Pancreas (tissue), 10 donors: ENCODE data around the gene RAB3GAP2. TPM values are rescaled to one million over a fixed set of nuclear protein-coding genes. Genes with fewer than 3 reads are reported as not detected.
"Not testable (repeated sequence)": the region's sequence is repeated elsewhere in the genome, so short reads cannot be mapped to it uniquely, and the experiment has no call there.

ENCODE experiments used
- ATAC-seq, 4 donors: fragments of 200-7000 bp; cut with Tn5 transposase; one replicate each; pipeline versions ENCODE4 v1.8.0 to v1.9.1; 2020; ENCODE audit warnings: mild to moderate bottlenecking in 4 of 4, moderate library complexity in 4 of 4
- DNase-seq, 6 donors: peaks; one replicate each; pipeline ENCODE4 v3.0.0-alpha.2; 2020
- FAIRE-seq: peaks from 2 replicates; lab custom pipeline; 2012; peaks lifted over from hg19 to GRCh38; lab: Jason Lieb, UNC
- H3K27ac ChIP-seq, 4 donors: fragments of 200-600 bp; sonication (generic); 1 replicate in 3 of 4; 2 replicates in 1 of 4; pipeline versions ENCODE4 v1.5.0 to v1.8.0; 2020
- H3K27me3 ChIP-seq, 4 donors: fragments of 200-600 bp; one replicate each; pipeline ENCODE4 v1.8.0; 2021
- H3K36me3 ChIP-seq, 3 donors: fragments of 200-600 bp; sonication (generic) in 1 of 3; one replicate each; pipeline versions ENCODE4 v1.5.0 to v1.8.0; 2020 to 2021
- H3K4me1 ChIP-seq, 3 donors: fragments of 200-600 bp; one replicate each; pipeline ENCODE4 v1.8.0; 2021
- H3K4me3 ChIP-seq, 4 donors: fragments of 200-600 bp; sonication (generic) in 2 of 4; one replicate each; pipeline versions ENCODE4 v1.5.0 to v1.8.0; 2020 to 2021
- H3K9me3 ChIP-seq, 4 donors: fragments of 200-600 bp; one replicate each; pipeline ENCODE4 v1.8.0; 2021
- CTCF ChIP-seq, 4 donors: fragments of 200-600 bp; sonication (generic) in 3 of 4; IDR thresholded peaks; one replicate each; pipeline versions ENCODE4 v1.5.0 to v1.8.0; 2021; ENCODE audit warnings: antibody characterized with exemption in 4 of 4
- WGBS, 2 donors: extraction: QIAGEN DNeasy Blood & Tissue Kit; methylation state at CpG; one replicate each; pipeline ENCODE4 v1.1.7; 2013; 5-methylcytosine and 5-hydroxymethylcytosine counted together
- intact Hi-C, 3 donors: fragments of 100-400 bp; cut with DNase I; formaldehyde crosslinking; loops; one replicate each; pipeline versions ENCODE4 v1.11.1 to v1.14.2; 2022
- polyA plus RNA-seq, 2 donors: library from polyadenylated mRNA; stranded (reverse); fragments of 200-250 nt; gene quantifications; one replicate each; pipeline ENCODE4 v1.2.3, GENCODE V29; 2013
- total RNA-seq, 6 donors: library from RNA; stranded (reverse); fragmentation: NEBNext Ultra II Directional in 4 of 6; extraction: Animal tissue kit (Norgen Biotek cat#: 25700) in 4 of 6; gene quantifications; one replicate each; pipeline versions ENCODE4 v1.2.1 to v1.2.4, GENCODE V29; 2021 to 2023
- donor health status: healthy with polysubstance abuse.
- donor health status: DM: no; HTN: no; CAD: no; lungs with moderate emphysema.
- donor health status: DM: no; HTN: no; CAD: no.
- donor health status: control.
- donor health status: control.
- donor health status: Bipolar disorder and iron deficiency.
- donor health status: DM: yes; HTN: yes; CAD: no.
- donor health status: DM: no; HTN: no; CAD: no.
- donor health status: DM: no; HTN: no; CAD: no.
- donor health status: DM: yes; HTN: yes; CAD: no.

Gene RAB3GAP2
- total and polyA plus RNA-seq, 8 donors: 4.8 to 26.2 (median 15.1) TPM

DNA sequence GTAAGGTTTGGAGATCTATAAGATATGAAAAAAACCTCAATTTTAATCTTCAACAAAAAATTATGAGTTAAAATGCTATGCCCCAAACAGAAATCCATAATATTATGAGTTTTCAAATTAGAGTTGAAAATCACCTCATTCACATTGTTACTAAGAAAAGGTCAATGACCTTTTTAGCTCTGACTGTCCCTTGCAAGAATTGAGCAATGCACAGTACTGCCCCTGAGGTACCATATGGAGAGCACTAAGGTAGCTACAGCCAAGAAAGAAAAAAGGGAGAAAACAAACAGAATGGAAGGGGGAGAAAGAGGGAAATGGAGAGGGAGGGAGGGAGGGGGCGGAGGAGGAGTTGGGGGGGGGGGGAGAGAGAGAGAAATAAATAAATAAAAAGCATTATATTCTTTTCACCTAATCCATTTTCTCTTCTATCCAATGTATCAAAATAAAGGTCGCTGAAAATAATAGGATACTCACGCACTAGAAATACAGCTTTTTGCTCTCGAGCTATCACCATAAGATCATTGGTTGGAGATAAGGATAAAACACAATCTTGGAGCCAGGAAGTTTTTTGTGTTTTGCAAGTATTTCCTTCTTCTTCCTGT lies 58.8 kb downstream of the RAB3GAP2 start:
- H3K27ac ChIP-seq: no peak overlapping the region
- intact Hi-C loops: no loop called here
- H3K27me3 ChIP-seq: no peaks in the 10 kb centered on the region
- DNase-seq: no peak
- no peak for FAIRE-seq
- no peaks in the 10 kb centered on the region for H3K9me3 ChIP-seq
- no peak for ATAC-seq
- H3K36me3 ChIP-seq: peaks cover 0 to 13% (median 0%) of the 10 kb centered on the region in 3 donors
- 82 to 84% methylated on average over 4 of the region's 4 CpGs for WGBS, 2 donors
- TF ChIP-seq CTCF (IDR thresholded peaks at IDR 0.05): no peak
- no peak overlapping the region for H3K4me3 ChIP-seq
- H3K4me1 ChIP-seq: no peaks in the 10 kb centered on the region

DNA sequence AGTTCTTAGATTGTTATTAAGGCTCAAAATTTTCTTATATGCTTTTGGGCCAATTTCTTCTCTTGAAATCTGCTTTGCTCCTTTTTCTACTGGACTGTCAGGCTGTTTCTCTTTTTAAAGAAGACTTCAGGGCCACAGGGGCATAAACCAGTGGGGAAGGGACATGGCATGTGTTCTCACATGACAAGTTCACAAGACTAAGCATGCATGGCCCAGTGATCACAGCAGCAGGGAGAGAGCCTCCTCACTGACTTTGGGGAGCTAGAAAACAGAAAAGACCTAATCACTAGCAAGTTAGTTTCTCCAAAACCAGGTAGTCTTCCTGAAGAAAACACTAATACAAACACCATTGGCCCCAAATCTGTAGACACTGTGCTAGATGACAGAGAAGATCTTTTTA lies 64.8 kb downstream of the RAB3GAP2 start:
- no peaks in the 10 kb centered on the region for H3K9me3 ChIP-seq
- H3K4me3 ChIP-seq: no peak overlapping the region
- intact Hi-C loops: no loop called here
- no peaks in the 10 kb centered on the region for H3K4me1 ChIP-seq
- TF ChIP-seq CTCF (IDR thresholded peaks at IDR 0.05): no peak
- ATAC-seq: no peak
- no peak for FAIRE-seq
- no peak overlapping the region for H3K27ac ChIP-seq
- H3K27me3 ChIP-seq: no peaks in the 10 kb centered on the region
- H3K36me3 ChIP-seq: peaks cover 0 to 13% (median 6%) of the 10 kb centered on the region in 3 donors
- no peak for DNase-seq

GRCh38 chr1:220204758-220205157 lies 67.5 kb downstream of the RAB3GAP2 start:
- H3K27me3 ChIP-seq, H3K27ac ChIP-seq, FAIRE-seq, H3K4me1 ChIP-seq, ATAC-seq, H3K4me3 ChIP-seq, DNase-seq, H3K9me3 ChIP-seq, intact Hi-C loops: not testable (repeated sequence)
- H3K36me3 ChIP-seq: peaks cover 0 to 18% (median 14%) of the 10 kb centered on the region in 3 donors
- 100% methylated on average over 1 of the region's 2 CpGs; no CpG with 5 or more reads in 1 of the 2 donors for WGBS, 2 donors

- peak; percentile 34 for FAIRE-seq
- WGBS, 2 donors: 95 to 98% methylated on average over 2 of the region's 2 CpGs
- TF ChIP-seq CTCF (IDR thresholded peaks at IDR 0.05): no peak
- Histone ChIP-seq H3K4me3 (no peak overlapping the region), H3K9me3 (no peaks in the 10 kb centered on the region), H3K4me1 (no peaks in the 10 kb centered on the region), H3K27me3 (no peaks in the 10 kb centered on the region), H3K36me3 (peaks cover 0 to 20% (median 18%) of the 10 kb centered on the region in 3 donors), H3K27ac (no peak overlapping the region)
- intact Hi-C loops: no loop called here
- DNase-seq: no peak
- ATAC-seq: no peak
These were observed 68.4 kb downstream of the RAB3GAP2 start for GRCh38 chr1:220203816-220204215.

DNA sequence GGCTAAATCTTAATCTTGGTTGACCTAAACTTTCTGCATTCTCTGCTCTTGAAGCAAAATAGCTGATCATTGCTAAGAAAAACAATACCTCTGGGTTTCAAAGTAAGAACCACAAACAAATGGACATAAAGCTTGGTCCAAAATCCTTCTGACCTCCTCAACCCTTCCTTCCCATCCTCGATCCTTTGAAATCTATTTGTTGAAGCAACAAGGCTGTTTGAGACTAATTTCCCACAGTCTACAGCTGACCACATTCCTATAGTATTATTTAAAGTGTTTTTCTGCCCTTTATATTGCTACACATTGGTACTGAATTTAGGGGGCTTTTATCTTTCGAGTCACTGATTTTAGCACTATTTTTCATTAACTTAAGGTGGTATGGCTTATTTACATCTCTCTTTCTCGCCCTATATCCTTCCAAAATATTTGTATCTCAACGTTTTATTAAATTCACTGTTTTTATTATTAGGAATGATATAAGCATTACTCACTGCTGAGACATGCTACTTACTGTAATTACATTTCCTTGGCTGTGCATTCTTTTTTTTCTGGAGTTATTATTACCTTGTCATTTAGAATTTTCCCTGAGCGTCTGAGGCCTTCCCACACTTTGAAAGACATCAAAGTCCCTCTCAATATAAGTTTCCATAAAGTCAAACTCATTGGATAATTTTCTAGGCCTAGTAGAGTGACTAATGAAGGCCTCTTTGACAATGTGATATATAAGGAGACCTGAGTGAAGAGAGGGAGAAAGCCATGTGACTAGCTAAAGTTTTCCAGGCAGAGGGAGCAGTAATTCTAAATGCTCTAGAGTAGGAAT lies 73.9 kb downstream of the RAB3GAP2 start:
- Histone ChIP-seq H3K9me3 (no peaks in the 10 kb centered on the region), H3K4me3 (no peak overlapping the region), H3K27me3 (no peaks in the 10 kb centered on the region), H3K27ac (no peak overlapping the region), H3K36me3 (peaks cover 0 to 34% (median 11%) of the 10 kb centered on the region in 3 donors), H3K4me1 (no peaks in the 10 kb centered on the region)
- no peak for DNase-seq
- no peak for TF ChIP-seq CTCF (IDR thresholded peaks at IDR 0.05)
- intact Hi-C loops: no loop called here
- no peak for ATAC-seq
- 85 to 92% methylated on average over 5 of the region's 5 CpGs for WGBS, 2 donors
- FAIRE-seq: no peak
